GM18502 (cell line): ENCODE results near the gene HDAC9.

Experiments
- ATAC-seq: cut with Tn5 transposase; IDR thresholded peaks from one replicate; pipeline ENCODE4 v1.9.1; 2021; ENCODE audit warnings: mild to moderate bottlenecking; ENCODE audit not compliant: unreplicated experiment, poor library complexity

Gene HDAC9

DNA sequence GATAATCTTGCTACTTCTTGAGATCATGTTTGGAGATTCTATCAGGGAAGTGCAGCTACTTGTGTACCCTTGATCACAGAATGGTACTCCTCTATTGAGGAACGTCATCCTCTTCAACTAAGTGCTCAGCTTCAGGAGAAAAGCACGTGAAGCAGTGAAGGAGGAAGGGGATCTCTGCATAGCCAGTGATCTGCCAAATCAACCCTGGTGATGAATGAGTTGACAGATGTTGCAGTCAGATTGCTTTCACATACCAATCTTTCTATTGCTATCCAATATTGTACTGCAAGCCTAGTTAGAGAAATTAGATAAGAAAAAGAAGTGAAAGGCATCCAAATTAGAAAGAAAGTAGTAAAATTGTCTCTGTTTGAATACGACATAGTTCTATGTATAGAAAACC, 312.5 kb downstream of the HDAC9 start:
- no peak for ATAC-seq

DNA sequence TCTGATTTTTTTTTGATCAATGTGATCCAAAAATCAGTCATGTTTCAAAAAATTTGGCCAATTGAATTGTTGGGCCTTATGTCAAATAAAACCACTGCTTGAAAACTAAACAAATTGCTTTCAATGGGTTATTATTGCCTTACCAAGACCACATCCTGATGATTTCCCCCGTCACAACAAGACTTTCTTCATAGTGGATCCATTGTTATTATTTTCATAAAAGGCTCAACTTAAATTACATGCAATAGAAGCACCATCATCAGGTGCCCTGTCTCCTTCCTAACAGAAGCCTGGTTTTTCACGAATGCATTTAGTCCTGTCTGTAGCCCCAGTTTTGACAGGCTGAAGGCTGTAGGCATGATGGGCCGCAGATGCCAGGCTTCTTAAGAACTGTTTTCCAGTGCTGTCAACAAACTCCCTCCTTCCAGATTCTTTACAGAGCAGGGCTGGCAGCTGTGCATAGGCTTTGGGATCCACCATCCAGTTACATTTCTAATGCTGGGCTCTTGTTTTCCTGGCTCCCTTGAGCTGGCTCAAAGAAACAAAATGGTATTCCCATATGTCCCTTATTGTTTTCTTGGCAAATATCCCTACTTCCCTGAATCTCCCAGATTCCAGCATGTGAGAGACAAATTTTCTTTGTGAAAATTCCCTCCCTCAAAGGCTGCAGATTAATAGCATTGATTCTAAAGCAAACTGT, 319.9 kb downstream of the HDAC9 start:
- no peak for ATAC-seq

DNA sequence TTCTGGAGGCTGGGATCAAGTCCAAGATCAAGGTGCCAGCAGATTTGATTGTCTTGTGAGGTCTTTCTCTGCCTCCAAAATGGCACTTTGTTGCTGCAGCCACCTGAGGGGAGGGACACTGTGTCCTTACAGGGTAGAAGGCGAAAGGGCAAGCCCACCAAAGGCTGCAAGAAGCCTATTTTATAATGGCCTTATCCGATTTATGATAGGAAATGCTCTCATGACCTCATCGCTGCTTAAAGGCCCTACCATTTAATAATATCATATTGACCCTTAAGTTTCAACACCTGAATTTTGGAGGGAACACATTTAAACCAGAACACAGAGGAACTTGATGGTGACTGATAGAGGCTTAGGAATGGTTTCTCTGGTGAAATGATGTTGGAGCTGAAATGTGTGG, 325.4 kb downstream of the HDAC9 start:
- no peak for ATAC-seq

DNA sequence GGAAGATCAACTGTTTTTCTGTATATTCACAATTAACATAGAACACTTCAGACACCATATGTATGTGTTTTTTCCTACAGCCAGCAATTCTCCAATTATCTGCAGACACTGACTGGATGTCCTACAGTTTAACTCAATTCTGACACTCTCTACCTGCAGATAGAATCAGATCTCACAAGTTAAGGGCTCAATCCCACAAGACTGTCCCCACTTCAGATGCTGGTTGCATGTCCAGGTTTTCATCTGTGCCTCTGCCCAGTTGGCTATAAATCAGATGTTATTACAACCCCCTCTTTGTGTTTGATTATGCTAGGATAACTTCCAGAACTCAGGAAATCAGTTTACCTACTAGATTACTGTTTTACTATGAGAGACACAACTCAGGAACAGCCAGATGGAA, 326.0 kb downstream of the HDAC9 start:
- no peak for ATAC-seq

DNA sequence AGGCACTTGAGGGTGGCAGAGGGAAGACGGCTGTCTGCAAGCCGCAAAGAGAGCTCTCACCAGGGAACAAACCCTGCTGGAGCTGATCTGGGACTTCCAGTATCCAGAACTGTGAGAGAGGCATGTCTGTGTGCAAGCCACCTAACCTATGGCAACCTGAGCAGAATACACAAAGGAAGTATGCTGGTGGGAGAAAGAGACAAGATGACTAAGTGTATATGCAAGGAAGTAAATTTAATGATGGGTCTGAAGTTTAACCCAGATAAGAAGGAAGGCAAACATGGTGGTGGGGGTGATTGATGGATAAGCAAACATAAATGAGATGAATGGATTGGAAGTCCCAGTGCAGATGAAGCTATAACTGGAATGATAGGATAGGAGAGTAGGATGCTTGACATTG, 328.6 kb downstream of the HDAC9 start:
- ATAC-seq, result no peak

DNA sequence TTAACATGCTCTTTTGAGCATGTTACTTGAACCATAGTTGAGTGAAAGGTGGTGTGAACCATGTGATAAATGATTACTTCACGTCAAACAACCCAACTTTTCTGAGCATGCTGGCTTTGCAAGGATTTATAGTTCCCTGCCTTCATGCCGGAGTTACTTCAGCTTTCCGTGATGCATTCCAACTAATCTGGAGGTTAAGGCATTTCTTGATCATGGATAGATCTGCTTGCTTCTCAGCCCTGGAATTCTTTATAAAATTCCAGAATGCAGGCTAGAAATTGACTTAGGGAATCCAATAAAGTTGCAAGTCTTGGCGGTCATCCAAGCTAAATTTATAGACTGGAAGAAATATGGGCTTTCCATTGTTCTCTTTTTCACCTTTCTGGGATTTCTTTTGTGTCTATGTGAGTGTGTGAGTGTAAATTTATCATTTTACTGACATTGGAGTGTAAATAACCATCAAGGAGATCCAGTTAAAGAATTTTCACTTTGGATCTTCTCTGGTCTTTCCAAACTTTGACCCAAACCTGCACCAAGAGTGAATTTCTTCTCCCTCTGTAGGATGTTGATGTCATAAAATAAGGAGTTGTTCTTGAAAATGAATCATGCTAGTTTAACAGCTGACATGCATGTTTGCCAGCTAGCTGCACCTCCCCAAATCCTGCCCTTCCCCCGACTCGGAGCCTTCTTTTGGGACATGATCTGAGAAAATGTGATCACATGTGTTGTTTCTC, 332.9 kb downstream of the HDAC9 start:
- ATAC-seq, result no peak

DNA sequence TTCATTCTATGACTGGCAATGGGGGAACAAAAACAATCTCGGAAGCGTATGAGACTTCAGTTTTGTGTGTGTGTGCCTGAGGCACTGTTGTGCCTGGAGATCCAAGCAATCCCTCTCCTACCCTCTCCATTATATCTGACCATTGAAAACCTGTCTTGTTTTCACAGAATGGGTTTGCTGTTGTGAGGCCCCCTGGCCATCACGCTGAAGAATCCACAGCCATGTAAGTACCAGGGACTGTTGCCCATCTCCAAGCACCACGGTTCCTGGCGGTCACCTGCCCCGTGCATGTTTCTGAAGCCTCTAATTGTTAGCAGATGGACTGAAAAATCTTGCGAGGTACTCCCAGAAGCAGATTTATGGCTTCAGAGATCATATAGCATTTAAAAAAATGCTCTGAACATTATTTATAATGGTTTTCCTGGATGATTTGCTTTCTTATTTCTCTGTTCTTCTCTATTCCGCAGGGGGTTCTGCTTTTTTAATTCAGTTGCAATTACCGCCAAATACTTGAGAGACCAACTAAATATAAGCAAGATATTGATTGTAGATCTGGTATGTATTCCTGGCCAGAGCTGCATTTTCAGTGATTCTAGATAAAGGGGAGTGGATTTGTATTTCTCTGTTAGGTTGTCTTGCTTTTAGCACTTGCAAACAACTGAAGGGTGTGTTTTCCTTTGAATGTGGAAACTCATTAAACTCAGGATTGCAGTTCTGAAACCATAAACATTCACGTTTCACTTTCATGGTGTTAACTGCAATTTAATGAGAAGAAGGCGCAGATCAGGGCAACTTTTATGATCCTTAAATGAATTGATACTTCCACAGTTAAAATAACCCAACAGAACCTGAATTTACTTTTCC, 333.7 kb downstream of the HDAC9 start:
- no peak for ATAC-seq

DNA sequence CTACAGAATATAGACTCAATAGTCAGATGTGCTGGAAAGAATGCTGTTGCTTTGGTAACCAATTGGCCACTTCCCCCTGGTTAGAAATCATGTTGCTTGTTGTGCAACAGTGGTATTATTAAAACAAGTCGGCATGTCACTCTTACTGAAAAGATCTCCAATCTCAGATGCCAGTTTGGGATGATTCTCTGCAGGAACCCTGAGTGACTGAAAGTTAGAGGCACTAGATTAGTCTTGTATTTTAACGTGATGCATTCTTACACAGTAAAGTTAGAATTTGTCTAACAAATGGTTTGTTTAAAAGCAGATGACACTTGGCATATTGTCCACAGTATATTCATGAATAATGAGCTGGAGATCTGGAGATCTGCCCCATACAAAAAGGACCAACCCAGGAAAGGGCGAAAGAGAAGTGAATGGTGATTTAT, 334.3 kb downstream of the HDAC9 start:
- ATAC-seq, result no peak

DNA sequence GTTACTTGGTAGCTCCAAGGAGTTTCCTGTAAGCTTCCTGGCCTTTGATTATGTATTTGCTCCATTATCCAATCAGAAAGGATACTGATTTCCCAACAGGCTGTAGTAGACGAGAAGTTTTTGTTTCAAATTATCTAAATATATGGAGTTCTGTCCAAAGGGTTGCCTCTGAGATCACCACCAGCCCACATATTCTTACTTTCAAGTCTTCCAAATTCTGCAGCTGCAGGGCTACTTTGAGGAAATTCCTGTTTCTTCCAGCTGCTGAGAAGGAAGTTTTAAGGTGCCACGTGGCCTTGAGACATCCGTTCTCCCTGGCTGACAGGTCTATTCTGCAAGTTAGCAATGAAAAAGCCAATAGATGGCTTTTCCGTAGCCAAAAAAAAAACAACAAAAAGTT, 335.9 kb downstream of the HDAC9 start:
- ATAC-seq, result no peak

DNA sequence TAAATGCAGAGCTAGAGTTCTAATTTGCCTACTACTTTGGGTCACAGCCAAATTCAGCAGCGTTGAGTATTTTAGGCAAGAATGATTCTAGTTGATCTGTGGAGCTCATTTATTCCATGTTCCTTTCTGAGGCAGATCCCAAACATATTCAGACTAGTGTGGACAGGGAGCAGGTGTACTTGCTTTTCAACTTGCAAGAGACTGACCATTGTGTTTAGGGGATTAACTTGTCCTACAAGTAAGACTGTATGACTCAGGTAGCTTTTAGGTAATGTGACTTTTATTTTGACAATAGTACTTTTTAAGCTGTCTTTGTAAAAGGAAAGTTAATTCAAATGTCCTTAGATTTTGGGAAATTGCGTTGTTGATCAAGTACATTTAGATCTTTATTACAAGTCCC, 336.4 kb downstream of the HDAC9 start:
- no peak for ATAC-seq

DNA sequence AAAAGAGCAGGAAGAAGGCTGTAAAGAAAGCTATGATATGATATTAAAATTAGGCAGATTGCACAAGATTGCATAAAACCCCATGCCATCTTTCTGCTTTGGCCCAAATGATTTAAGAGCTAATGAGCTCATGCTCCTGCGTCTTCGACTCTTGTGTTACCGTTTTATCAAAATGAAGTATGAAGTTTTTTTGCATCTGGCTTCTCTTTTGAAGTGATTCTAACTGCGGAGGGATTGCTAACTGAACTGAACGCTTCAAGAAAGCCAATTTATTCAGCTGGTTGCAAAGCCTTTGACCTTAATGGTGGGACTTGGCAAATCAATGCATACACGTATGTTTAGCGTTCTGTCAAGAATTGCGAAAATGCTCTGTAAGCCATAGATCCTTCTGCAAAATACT, 339.0 kb downstream of the HDAC9 start:
- no peak for ATAC-seq

DNA sequence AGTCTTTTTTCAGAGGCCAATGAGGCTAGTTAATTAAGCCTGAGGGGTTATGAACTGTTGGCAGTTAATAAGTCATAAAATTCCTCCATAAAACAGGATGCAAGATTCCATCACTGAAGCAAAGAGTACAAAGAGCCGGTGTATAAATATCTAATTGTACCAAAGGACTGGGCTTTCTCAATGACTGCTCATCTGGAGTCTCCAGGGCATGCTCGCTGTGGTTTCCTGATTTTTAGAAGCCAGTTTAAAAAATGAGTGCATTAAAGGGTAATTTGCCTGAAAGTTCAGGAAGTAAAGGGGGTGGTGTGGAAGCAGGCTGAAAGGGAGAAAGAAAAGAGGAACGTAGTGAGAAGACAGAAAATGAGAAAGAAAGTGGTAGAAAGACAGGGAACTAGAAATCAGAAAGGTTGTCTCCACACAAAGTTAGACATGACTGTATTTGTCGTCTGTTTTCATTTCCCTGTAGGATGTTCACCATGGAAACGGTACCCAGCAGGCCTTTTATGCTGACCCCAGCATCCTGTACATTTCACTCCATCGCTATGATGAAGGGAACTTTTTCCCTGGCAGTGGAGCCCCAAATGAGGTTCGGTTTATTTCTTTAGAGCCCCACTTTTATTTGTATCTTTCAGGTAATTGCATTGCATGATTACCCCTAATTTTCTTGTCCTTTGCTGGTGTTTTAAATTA, 339.6 kb downstream of the HDAC9 start:
- no peak for ATAC-seq

DNA sequence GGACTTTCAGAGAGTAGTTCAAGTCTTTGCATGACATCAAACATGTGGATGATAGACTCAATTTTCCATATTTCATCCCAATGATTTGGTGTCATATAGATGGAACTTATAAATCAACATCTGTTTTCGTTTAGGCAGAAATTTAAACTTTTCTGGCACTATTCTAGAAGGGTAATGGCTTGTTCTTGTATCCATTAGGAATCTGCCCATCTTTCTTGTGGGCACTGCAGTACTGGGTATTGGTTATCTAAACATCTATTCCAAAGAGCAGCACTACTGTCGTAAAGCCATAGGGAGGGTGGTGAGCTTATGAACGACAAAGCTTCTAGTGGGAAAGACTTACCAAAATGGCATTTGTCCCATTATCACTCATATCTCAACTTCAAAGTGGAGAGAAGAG, 348.4 kb downstream of the HDAC9 start:
- no peak for ATAC-seq

DNA sequence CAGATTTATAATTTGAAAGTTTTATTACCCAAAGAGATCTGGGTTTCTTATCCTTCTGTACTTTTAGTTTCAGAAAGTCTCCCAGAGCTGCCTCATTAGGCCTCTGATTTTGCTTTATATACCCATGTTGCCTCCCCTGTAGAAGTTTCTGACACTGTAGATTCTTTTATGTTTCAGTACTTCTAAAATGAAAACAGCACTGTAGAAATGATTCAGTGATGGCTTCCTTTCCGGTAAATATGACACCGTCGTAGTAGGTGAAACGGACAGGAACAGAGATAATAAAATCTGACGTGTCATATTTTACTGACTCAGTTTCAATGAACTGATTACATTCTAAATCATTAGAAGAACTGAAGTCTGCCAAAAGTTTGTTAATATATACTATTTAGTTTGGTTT, 349.2 kb downstream of the HDAC9 start:
- no peak for ATAC-seq

DNA sequence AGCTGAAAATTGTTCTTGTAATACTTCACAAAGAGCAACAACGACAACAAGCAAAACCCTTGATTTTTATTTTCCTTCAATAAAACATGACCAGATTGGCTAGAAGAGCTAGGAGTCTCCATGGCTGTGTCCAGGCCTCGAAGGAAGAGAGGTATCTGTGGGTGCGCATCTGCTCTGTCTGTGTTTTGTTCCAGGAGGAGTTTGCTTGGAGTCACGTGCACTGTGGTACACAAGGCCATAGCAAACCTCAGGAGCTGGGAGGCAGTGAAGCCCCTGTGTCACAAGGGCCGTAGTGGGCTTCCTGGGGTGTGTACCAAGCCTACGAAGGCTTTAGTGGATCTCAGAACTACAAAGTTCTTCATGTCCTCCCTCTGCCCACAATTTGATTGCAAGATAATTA, 350.2 kb downstream of the HDAC9 start:
- ATAC-seq, result no peak

DNA sequence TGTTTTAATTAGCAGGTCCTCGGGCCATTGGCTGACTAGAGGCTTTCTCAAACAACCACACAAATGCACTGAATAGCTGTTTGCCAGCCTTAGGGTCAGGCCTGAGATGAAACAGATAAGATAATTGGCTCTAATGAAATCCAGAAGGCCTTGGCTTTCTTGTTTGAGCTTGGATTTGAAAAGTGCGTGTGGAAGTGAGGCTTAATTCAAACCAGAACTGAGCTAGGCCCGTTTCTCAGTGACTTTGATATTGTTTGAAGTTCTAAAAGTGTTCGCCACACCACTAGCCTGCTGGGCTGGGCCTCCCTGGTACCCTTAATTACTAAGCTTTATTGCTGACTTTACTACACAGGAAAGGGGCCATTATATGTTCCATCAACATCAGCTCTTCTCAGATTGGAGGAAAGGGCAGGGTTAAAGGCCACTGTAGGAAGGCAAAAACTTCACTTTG, 351.2 kb downstream of the HDAC9 start:
- ATAC-seq, result no peak

DNA sequence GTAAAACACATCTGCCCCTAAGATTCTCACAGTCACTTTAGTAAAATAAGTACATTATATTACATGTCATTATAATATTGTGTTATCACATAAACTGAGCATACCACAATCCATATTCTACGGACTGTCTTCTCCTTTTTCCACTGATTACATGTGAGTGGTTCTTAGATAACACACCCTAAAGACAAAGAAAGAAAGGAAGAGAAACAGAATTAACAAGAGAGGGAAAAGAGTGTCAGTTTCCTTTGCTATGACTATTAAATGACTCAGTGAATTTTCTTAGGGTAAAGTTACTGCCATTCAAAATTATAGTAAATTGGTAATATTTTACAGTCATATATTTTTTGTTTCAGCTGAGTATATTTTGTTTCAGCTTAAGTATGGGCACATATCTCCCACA, 353.6 kb downstream of the HDAC9 start:
- ATAC-seq, result no peak

DNA sequence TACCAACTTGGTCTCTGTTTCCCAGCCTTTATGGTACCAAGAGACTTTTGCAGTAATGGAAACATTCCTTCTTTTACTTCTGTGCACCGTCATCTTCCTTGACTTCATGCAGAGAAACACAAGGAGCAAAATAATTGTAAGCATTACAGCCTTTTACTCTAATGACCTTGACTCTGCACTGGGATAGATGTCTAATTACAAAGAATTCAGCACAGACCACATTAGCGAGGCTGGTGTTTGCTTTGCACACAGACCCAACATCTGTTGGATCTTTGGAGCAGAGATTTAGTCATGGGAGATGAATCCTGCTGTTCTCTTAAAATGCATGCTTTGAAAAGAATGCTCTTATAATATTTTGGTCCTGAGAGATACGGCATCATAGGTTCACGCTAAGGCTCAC, 360.2 kb downstream of the HDAC9 start:
- no peak for ATAC-seq

DNA sequence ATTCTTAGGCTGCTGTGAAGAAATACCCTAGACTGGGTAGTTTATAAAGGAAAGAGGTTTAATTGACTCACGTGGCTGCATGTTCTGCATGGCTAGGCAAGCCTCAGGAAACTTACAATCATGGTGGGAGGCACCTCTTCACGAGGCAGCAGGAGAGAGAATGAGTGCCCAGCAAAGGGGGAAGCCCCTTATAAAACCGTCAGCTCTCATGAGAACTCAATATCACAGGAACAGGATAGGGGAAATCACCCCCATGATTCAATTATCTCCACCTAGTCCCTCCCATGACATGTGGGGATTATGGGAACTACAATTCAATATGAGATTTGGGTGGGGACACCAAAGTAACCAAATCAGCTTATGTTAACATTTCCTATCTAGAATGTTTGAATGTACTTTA, 362.7 kb downstream of the HDAC9 start:
- ATAC-seq, result no peak

DNA sequence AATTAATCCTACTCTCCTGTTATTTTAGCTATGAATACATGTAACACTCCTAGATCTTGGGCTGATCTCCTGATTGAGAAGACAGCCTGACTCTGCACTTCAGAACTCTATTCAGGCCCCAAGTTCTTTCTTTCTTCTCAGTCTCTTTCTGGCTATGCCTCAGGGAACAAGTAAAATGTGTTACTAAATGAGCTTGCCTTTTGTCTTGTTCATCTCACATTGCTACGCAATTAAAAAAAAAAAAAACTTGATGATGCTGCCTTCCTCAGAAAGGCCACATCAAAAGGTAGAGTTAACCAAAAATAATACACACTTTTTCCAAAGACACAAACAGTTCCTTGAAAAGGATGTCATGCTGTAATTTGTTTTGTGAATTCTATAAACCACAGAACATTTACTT, 363.8 kb downstream of the HDAC9 start:
- no peak for ATAC-seq

DNA sequence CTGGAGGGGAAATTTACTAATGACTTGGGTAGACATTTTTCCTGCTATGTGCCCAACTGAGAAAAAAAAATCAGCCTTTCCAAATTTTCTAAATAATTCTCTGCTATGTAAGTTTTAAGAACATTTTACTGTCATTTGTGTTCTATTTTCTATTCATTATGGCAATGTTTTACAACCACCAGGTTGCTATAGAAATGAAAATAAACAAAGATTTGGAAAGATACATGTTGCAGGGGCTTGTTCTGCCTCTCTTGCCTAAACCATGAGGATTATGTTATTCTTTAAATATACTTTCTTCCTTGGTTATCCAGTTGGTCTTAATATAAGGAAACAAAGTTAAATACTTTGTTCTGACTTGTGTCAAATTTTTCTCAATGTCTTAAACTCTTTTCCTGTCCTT, 364.7 kb downstream of the HDAC9 start:
- no peak for ATAC-seq
